Astrocyte of the spinal cord (primary cell): ENCODE measurements around the gene SCAP.

Source experiments
- DNase-seq: peaks from one replicate; pipeline ENCODE4 v3.0.0; 2011; ENCODE audit warnings: low read depth, low spot score
- H3K4me3 ChIP-seq: 2 replicates; pipeline ENCODE4 v1.5.1; 2011; ENCODE audit warnings: low read depth, mild to moderate bottlenecking, low read length, moderate library complexity
- CTCF ChIP-seq: IDR thresholded peaks from 2 replicates; pipeline ENCODE4 v1.5.1; 2012; ENCODE audit warnings: low read depth, mild to moderate bottlenecking, low read length, inconsistent platforms
- in situ Hi-C: cut with HindIII; loops from 2 replicates; pipeline ENCODE4 v1.10.0; 2017; ENCODE audit warnings: low sequenced_read_pairs

The SCAP gene

DNA sequence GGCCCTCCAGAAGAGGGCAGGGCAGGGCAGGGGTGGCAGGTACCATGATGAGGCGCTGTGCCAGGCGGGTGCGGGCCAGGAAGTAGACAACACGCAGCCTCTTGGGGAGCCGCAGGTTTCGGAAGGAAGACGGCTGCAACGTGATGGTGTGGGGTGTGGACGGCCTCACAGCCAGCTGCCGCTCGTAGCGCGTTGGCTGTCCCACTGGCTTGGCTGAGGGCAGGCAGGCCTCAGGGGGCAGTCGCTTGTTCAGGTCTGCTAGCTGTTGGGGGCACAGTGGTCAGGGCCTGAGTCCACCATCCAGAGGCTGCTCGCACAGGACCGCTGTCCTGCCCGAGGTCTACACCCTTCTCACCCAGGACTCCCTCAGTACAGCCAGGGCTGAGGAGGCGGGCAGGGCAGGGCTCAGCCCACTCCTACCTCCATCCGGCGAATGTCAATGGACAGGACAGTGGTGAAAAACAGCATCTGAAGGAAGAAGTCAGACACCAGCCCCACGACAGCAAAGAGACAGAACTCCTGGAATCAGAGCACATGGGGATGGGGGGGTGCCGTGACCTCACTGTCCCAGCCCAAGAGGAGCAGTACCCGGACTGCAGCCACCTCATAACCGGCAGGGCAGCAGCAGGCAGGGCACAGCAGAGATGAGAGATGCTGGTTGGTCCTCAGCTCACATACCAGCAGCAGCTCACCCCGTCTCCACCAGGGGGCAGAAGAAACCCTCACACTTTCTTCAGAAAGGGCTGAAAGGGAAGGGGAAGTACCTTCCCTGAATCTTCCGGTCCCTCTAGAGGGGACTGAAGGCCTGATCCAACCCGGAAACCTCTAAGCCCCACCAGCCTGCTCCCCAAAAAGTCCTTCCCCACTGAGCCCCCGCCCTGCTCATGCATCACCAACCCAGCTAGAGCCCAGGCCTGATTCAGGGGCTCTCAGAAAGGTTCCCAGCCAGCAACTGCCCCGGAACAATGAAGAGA is 54.9 kb downstream of the SCAP start:
- peak; percentile 85 for DNase-seq
- TF ChIP-seq CTCF = peak; percentile 96
- in situ Hi-C loops = no loop called here
- no peak overlapping the region for H3K4me3 ChIP-seq

GRCh38 chr3:47420044-47420430 is 55.7 kb downstream of the SCAP start:
- in situ Hi-C loops = no loop called here
- H3K4me3 ChIP-seq = no peak overlapping the region
- no peak for TF ChIP-seq CTCF
- no peak for DNase-seq

DNA sequence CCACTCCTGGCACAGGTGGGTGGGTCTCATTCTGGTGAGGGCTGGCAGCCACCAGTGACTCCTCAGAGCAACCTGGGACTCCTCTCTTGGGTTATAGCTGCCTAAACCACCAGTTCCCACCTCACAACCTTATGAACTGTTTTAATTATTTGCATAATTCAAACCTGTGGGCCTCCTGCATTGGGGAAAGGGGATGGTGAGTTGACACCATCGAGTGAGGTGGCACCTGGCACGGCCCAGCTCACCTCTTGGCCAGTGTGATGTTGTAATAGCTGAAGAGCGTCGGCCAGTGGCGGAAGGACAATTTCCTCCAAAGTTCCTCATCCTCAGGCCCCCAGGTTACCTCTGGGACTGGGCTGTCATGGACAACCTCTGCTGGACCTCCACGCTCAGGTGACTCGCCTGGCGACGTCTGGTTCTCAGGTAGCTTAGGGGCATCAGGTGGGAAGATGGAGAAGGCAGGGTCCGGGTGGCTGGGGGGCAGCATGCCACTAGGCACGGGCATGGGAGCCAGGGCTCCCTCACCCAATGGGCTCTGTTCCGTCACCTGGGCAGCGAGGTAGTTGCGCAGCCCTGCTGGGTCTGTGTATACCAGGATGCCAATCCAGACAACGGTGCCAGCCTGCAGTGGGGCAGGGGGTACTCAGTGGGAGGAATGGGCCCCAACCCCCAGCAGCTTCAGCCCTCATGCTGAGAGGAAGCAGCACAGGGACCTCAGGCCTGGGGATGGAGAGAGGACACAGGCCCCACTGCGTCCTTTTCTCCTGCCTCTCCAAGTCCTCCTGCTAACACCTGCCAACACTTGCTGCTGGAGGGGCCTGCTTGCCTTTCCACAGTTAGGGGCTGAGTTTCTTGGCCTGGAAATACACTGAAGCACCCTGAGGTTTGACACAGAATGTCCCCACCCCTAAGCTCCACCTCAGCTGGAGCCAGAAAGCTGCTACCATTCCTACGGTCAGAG is 56.4 kb downstream of the SCAP start:
- no peak for DNase-seq
- no peak overlapping the region for H3K4me3 ChIP-seq
- no peak for TF ChIP-seq CTCF
- in situ Hi-C loops = no loop called here

DNA sequence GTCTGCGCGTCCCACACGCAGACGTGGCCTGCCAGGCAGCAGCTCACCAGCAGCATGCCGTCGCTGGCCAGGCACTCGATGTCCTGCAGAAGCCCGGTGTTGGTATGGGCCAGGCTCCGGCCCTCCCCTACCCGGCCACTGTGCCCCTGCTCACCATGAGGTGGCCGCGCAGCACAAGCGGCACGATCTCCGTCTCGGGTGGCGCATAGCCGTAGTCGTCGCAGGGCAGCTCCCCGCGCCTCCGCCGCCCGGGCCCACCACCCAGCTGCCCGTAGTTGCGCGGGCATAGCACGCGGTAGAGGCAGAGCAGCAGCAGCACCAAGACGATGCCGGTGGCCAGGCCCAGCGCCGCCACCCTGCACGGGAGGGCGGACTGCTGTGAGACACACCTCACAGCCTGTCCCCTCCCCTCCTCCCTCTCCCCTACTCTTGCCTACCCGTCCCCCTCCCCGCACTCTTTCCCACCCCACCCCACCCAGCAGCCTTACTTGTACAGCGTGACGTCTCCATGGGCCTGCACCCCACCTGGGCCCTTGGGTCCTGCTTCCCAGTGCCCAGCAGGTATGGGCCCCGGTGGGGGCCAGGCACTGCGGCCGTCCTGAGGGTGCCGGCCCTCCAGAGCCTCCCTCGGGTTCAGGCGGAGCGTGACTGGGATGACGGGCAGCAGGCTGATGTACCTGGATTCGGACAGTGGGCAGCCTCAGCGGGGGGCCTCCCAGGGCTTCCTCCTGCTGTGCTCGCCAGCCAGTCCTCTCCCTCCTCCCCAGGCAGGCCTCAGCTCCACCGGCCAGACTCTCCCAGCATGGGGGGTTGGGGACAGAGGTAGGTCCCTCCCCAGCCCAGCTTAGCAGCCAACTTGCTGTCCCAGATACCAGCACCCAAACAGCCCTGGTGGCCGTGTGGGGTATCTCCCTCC is 57.3 kb downstream of the SCAP start:
- no peak for DNase-seq
- in situ Hi-C loops = no loop called here
- no peak for TF ChIP-seq CTCF
- H3K4me3 ChIP-seq = no peak overlapping the region

- DNase-seq = no peak
- H3K4me3 ChIP-seq = no peak overlapping the region
- in situ Hi-C loops = no loop called here
- no peak for TF ChIP-seq CTCF
Observed at GRCh38 chr3:47416041-47416440, 59.7 kb downstream of the SCAP start.
